H9 (cell line): ENCODE measurements around the gene NT5C3A. TPM values are rescaled to one million over a fixed set of nuclear protein-coding genes. Genes with fewer than 3 reads are reported as not detected.

Source experiments
- DNase-seq: peaks from one replicate; pipeline ENCODE4 v3.0.0-alpha.2; 2017
- H2AFZ ChIP-seq: one replicate; pipeline ENCODE4 v1.6.1; 2013; ENCODE audit warnings: mild to moderate bottlenecking, low read length, control low read depth, moderate library complexity
- H2AK5ac ChIP-seq: 2 replicates; pipeline ENCODE4 v1.6.1; 2013; ENCODE audit warnings: low read length, control low read depth, mixed read lengths; ENCODE audit not compliant: insufficient read length
- H2BK120ac ChIP-seq: one replicate; pipeline ENCODE4 v1.6.1; 2013; ENCODE audit warnings: low read depth, mild to moderate bottlenecking, low read length, control low read depth, inconsistent platforms; ENCODE audit not compliant: poor library complexity, severe bottlenecking
- H2BK12ac ChIP-seq: 2 replicates; pipeline ENCODE4 v1.6.1; 2013; ENCODE audit warnings: low read length, control low read depth, mixed read lengths, low read depth; ENCODE audit not compliant: insufficient read length
- H2BK15ac ChIP-seq: 2 replicates; pipeline ENCODE4 v1.6.1; 2013; ENCODE audit warnings: low read depth, low read length, control low read depth
- H2BK20ac ChIP-seq: one replicate; pipeline ENCODE4 v1.6.1; 2013; ENCODE audit warnings: low read depth, mild to moderate bottlenecking, low read length, control low read depth, inconsistent platforms; ENCODE audit not compliant: poor library complexity, severe bottlenecking
- H2BK5ac ChIP-seq: 2 replicates; pipeline ENCODE4 v1.6.1; 2013; ENCODE audit warnings: low read length, control low read depth, mixed read lengths; ENCODE audit not compliant: insufficient read length
- H3K14ac ChIP-seq: 2 replicates; pipeline ENCODE4 v1.6.1; 2013; ENCODE audit warnings: low read length, control low read depth; ENCODE audit not compliant: insufficient read depth
- H3K18ac ChIP-seq: 2 replicates; pipeline ENCODE4 v1.6.1; 2013; ENCODE audit warnings: low read depth, mild to moderate bottlenecking, mixed read lengths, low read length, control low read depth; ENCODE audit not compliant: insufficient read length
- H3K23ac ChIP-seq: 2 replicates; pipeline ENCODE4 v1.6.1; 2013; ENCODE audit warnings: low read length, control low read depth, mixed read lengths, low read depth; ENCODE audit not compliant: insufficient read length
- H3K23me2 ChIP-seq: 2 replicates; pipeline ENCODE4 v1.6.1; 2013; ENCODE audit warnings: low read depth, mild to moderate bottlenecking, mixed read lengths, low read length, control low read depth; ENCODE audit not compliant: insufficient read length, poor library complexity, severe bottlenecking
- H3K27ac ChIP-seq: 2 replicates; pipeline ENCODE4 v1.5.1; 2013; ENCODE audit warnings: low read length, control low read depth, mixed read lengths, low read depth; ENCODE audit not compliant: insufficient read length
- H3K27me3 ChIP-seq: 2 replicates; pipeline ENCODE4 v1.6.1; 2013; ENCODE audit warnings: low read length, control low read depth, inconsistent platforms; ENCODE audit not compliant: insufficient read depth
- H3K4ac ChIP-seq: 2 replicates; pipeline ENCODE4 v1.6.1; 2013; ENCODE audit warnings: low read depth, mild to moderate bottlenecking, control low read depth, inconsistent platforms, low read length, moderate library complexity
- H3K4me1 ChIP-seq: 2 replicates; pipeline ENCODE4 v1.6.1; 2013; ENCODE audit warnings: low read length, control low read depth, inconsistent platforms; ENCODE audit not compliant: insufficient read depth
- H3K4me2 ChIP-seq: 2 replicates; pipeline ENCODE4 v1.6.1; 2013; ENCODE audit warnings: low read length, control low read depth, mixed read lengths; ENCODE audit not compliant: insufficient read length, insufficient read depth
- H3K56ac ChIP-seq: 2 replicates; pipeline ENCODE4 v1.6.1; 2013; ENCODE audit warnings: low read depth, mild to moderate bottlenecking, mixed read lengths, low read length, control low read depth; ENCODE audit not compliant: insufficient read length
- H3K79me1 ChIP-seq: 2 replicates; pipeline ENCODE4 v1.6.1; 2013; ENCODE audit warnings: low read depth, mild to moderate bottlenecking, moderate library complexity, low read length, control low read depth, inconsistent platforms; ENCODE audit not compliant: insufficient read depth, poor library complexity, severe bottlenecking
- H3K79me2 ChIP-seq: 2 replicates; pipeline ENCODE4 v1.6.1; 2013; ENCODE audit warnings: low read length, control low read depth, inconsistent platforms; ENCODE audit not compliant: insufficient read depth
- H3K9ac ChIP-seq: 2 replicates; pipeline ENCODE4 v1.6.1; 2013; ENCODE audit warnings: low read length, control low read depth, mixed read lengths; ENCODE audit not compliant: insufficient read length; ENCODE audit errors: extremely low read depth
- H3K9me3 ChIP-seq: one replicate; pipeline ENCODE4 v1.6.1; 2013; ENCODE audit warnings: low read depth, low read length, inconsistent platforms; ENCODE audit not compliant: control insufficient read depth
- H3T11ph ChIP-seq: one replicate; pipeline ENCODE4 v1.6.1; 2013; ENCODE audit warnings: mild to moderate bottlenecking, low read length, control low read depth, inconsistent platforms
- H4K20me1 ChIP-seq: one replicate; pipeline ENCODE4 v1.6.1; 2013; ENCODE audit not compliant: control insufficient read depth, insufficient read length, insufficient read depth
- H4K5ac ChIP-seq: 2 replicates; pipeline ENCODE4 v1.6.1; 2013; ENCODE audit warnings: low read depth, mild to moderate bottlenecking, mixed read lengths, low read length, control low read depth; ENCODE audit not compliant: insufficient read length
- H4K8ac ChIP-seq: replicated peaks from 2 replicates; pipeline ENCODE4 v1.6.1; 2013; ENCODE audit warnings: low read length, control low read depth, mixed read lengths, low read depth; ENCODE audit not compliant: insufficient read length
- H4K91ac ChIP-seq: 2 replicates; pipeline ENCODE4 v1.6.1; 2013; ENCODE audit warnings: low read depth, mild to moderate bottlenecking, moderate library complexity, mixed read lengths, low read length, control low read depth; ENCODE audit not compliant: insufficient read length
- H3K27ac Mint-ChIP-seq, 3 experiments: 2 replicates in 2 of 3; 3 replicates in 1 of 3; pipeline ENCODE4 v1.8.0; 2020 to 2021; ENCODE audit warnings: mixed read lengths in 3 of 3, mild to moderate bottlenecking in 1 of 3, moderate library complexity in 1 of 3
- H3K27me3 Mint-ChIP-seq: 2 replicates; pipeline ENCODE4 v1.8.0; 2021; ENCODE audit warnings: low read depth, mild to moderate bottlenecking, moderate library complexity, mixed read lengths
- H3K36me3 Mint-ChIP-seq, 3 experiments: 2 replicates in 2 of 3; 3 replicates in 1 of 3; pipeline ENCODE4 v1.8.0; 2020 to 2021; ENCODE audit warnings: low read depth in 3 of 3, mixed read lengths in 3 of 3; ENCODE audit not compliant: insufficient read depth in 1 of 3
- H3K4me1 Mint-ChIP-seq, 2 experiments: 2 replicates each; pipeline ENCODE4 v1.8.0; 2020; ENCODE audit warnings: mixed read lengths in 2 of 2
- H3K4me3 Mint-ChIP-seq, 2 experiments: 2 replicates in 1 of 2; 3 replicates in 1 of 2; pipeline ENCODE4 v1.8.0; 2020 to 2021; ENCODE audit warnings: mild to moderate bottlenecking in 2 of 2, mixed read lengths in 2 of 2, moderate library complexity in 1 of 2
- H3K9me3 Mint-ChIP-seq, 2 experiments: 2 replicates in 1 of 2; 3 replicates in 1 of 2; pipeline ENCODE4 v1.8.0; 2020; ENCODE audit warnings: mild to moderate bottlenecking in 2 of 2, mixed read lengths in 2 of 2, moderate library complexity in 1 of 2
- CTCF ChIP-seq: fragments of 200-600 bp; sonication (generic); conservative IDR thresholded peaks from 3 replicates; pipeline ENCODE4 v1.8.0; 2021; ENCODE audit warnings: antibody characterized with exemption, mild to moderate bottlenecking
- WGBS: extraction: QIAGEN DNeasy Blood & Tissue Kit; methylation state at CpG from one replicate; pipeline ENCODE4 v1.1.7; 2013; ENCODE audit warnings: missing lambda C conversion rate, low lambda C conversion rate, mixed read lengths; ENCODE audit not compliant: insufficient read length; ENCODE audit errors: extremely low coverage; 5-methylcytosine and 5-hydroxymethylcytosine counted together
- total RNA-seq: library from RNA; stranded (reverse); gene quantifications from 2 replicates; pipeline ENCODE4 v1.2.1, GENCODE V29; 2021

Gene NT5C3A
- total RNA-seq, 1 experiment from 2014 or later, result 22.1 TPM

- H3K56ac ChIP-seq, result no peak overlapping the region
- peaks cover 5 to 13% (median 11%) of the 10 kb centered on the region in 3 experiments; a peak in 5 of 7 replicates for H3K36me3 Mint-ChIP-seq
- H2BK20ac ChIP-seq, result no peak overlapping the region
- no peak overlapping the region for H3K27ac Mint-ChIP-seq
- no peak overlapping the region for H3K9ac ChIP-seq
- H2BK5ac ChIP-seq, result no peak overlapping the region
- no peak overlapping the region for H4K91ac ChIP-seq
- no peak overlapping the region for H3K18ac ChIP-seq
- peaks cover 2% of the 10 kb centered on the region; the same call in 1 of the 2 replicates for H3K79me2 ChIP-seq
- peaks cover 14 to 17% of the 10 kb centered on the region in 2 experiments for H3K4me1 Mint-ChIP-seq
- H2AFZ ChIP-seq, result no peak overlapping the region
- H3K27ac ChIP-seq, result no peak overlapping the region
- no peak overlapping the region for H2BK120ac ChIP-seq
- H2BK15ac ChIP-seq, result no peak overlapping the region
- no CpG with 5 or more reads among the region's 7 CpGs for WGBS
- H4K5ac ChIP-seq, result no peak overlapping the region
- no peak overlapping the region for H3K14ac ChIP-seq
- no peak overlapping the region for H3K23ac ChIP-seq
- no peak overlapping the region for H2AK5ac ChIP-seq
- H3K9me3 Mint-ChIP-seq, result no peaks in the 10 kb centered on the region
- peak; percentile 74 for TF ChIP-seq CTCF
- peak; percentile 77 for DNase-seq
- H3K4me2 ChIP-seq, result peak overlapping the region; percentile 79
- H3T11ph ChIP-seq, result no peak overlapping the region
- peaks cover 37% of the 10 kb centered on the region for H3K27me3 Mint-ChIP-seq
- H3K4me1 ChIP-seq, result peaks cover 3% of the 10 kb centered on the region
- H2BK12ac ChIP-seq, result no peak overlapping the region
- peaks cover 11% of the 10 kb centered on the region for H3K79me1 ChIP-seq
- H3K4ac ChIP-seq, result no peak overlapping the region
- H3K27me3 ChIP-seq, result peaks cover 3% of the 10 kb centered on the region; the same call in 1 of the 2 replicates
- H3K9me3 ChIP-seq, result no peaks in the 10 kb centered on the region
- H3K4me3 Mint-ChIP-seq, result peak overlapping the region; percentile 90 to 94
- no peak overlapping the region for H4K8ac ChIP-seq
- no peaks in the 10 kb centered on the region for H4K20me1 ChIP-seq
- peaks cover 3% of the 10 kb centered on the region for H3K23me2 ChIP-seq
Observed at GRCh38 chr7:33107136-33108066, 44.8 kb upstream of the NT5C3A start.
